IPS-NIHi11 (cell line): Measurements from ENCODE around the gene LRRC32.

Source experiments
- DNase-seq: peaks from one replicate; pipeline ENCODE4 v3.0.0; 2012; ENCODE audit warnings: mixed read lengths, low spot score

Gene LRRC32

DNA sequence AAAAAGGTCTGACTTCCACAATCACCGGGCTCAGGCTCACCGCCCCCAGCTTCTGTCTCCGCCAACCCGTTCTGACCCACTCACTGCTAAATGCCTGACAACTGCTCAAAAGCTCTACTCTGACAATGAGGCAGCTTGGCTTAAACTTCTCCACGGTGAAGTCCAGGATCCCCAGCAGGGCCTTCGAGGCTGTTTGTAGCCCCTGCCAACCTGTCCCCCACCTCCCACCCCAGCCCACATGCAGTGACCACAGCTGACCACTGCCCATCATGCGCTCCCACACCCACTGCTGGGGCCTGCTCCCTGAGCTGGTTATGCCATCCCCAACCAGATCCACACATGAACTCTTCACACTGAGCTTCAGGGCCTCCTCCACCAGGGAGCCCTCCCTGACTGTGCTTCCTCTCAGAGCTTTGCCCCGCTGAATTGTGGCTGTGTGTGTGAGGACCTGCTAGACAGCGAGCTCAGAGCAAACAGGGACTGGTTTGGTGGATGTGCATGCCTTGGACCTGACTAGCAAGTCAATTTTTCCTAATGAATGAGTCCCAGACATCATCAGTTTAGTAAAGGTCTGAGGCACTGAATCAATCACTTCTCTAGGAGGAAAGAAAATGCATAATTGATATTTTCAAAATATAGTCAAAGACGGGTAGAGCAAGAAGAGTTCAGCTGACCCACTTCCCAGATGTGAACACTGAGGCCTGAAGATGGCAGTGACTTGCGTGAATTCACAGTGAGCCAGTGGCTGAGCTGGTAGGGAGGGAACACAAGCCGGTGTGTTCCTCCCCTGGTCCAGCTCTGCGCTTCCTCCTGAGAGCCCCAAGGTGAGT is 7.7 kb downstream of the LRRC32 start:
- DNase-seq, result no peak

DNA sequence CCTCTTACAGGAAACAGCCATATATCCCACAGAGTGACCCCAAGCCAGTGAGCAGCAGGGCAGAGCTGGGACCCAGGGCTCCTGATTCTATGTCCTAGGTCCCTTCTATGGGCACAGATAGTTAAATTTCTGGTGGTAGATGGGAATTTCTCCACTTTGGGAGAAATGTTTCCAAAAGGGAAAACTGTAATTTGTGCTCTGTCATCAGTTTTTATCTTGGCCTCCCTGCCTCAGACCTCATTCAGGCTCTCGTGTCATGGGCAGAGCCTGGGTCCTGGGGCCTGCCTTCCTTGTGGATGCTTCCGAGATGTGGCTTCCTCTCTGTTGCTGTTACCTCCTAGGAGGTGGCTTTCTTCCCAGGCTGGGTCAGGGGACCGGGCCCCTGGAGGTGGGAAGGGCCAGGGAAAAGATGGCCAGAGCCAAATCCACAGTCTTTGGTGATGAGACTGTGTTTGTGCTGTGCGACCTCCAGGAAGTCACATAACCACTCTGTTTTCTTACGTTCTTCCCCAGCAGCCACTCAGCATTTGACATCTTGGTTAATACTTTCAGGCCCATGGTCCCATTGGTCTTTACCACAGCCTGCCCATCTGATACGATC is 8.6 kb downstream of the LRRC32 start:
- no peak for DNase-seq

DNA sequence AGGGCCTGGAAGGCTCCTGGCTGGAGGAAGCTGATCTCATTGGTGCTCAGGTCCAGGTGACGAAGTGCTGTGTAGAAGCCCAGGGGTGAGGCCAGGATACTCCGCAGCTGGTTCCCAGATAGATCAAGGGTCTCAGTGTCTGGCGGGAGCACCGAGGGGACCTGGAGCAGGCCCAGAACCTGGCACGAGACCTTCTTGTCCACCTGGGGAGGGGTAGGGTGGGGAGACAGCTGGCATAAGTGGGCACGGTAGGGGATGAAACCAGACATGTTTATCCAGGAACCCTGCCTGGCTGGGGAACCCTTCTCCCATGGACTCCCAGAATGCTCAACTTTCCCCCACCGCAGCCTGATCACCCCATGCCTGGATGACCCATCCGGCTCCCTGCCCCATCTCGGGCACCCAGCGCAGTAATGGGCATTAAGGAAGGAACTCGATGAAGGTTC is 9.2 kb downstream of the LRRC32 start:
- no peak for DNase-seq

DNA sequence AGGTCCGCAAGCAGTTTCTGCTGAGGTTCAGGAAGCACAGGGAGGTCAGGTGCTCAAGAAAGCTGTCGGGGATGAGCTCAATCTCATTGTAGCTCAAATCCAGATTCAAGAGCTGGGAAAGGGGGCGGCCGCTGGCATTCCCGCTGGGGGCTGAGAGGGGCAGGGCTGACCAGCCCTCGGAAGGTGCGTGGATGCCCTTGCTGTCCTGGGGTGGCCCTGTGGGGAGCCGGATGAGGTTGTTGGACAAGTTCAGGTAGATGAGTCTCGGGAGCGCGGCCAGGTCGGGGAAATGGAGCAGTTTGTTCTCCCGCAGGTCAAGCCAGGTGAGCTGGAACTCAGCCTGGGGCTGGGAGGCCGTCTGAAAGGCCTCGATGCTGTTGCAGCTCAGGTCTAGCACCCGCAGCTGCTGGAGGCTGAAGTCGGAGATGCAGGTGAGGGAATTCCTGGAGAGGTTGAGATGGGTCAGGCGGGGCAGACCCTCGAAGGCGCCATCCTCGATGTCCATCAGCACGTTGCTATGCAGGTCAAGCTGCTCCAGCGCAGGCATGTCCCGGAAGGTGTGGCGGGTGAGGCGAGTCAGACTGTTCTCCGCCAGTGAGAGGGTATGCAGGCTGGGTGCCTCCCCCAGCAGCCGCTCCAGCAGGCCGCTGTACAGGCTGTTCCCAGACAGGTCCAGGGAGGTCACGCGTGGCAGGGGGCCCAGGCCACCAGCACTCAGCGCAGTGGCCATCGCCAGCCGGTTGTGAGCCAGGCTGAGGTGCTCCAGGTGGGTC is 9.8 kb downstream of the LRRC32 start:
- no peak for DNase-seq

DNA sequence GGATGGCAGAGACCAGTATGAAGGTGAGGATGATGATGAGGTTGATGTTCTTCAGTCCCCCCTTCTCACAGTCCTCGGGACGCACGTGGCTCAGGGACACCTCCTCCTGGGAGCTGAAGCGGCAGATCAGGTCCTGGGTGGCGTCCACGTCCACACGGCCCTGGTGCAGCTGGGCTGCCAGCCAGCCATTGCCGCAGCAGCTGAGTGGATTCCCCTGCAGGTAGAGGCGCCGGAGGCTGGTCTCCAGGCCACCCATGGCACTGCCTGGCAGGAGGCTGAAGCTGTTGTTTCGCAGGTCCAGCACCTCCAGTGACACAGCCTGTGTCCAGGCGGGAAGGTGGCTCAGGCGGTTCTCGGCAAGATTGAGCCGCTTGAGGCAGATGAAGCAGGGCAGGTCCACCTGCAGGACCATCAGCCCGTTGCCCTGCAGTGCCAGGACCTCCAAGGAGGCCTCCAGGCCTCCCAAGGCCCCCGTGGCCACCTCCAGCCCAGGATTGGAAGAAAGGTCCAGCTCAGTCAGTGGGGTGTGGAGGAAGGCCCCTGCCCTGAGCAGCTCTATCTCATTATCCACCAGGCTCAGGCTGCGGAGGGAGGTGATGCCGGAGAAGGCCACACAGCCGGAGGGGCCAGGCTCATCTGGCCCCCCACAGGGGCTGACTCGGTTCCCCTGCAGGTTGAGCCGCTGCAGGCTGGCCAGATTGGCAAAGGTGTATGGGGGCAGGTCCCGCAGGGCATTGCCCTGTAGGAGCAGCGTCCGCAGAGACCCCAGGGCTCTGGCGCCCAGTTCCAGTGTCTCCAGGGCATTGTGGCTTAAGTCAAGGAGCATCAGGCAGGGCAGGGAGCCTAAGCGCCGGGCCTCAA is 10.6 kb downstream of the LRRC32 start:
- no peak for DNase-seq

DNA sequence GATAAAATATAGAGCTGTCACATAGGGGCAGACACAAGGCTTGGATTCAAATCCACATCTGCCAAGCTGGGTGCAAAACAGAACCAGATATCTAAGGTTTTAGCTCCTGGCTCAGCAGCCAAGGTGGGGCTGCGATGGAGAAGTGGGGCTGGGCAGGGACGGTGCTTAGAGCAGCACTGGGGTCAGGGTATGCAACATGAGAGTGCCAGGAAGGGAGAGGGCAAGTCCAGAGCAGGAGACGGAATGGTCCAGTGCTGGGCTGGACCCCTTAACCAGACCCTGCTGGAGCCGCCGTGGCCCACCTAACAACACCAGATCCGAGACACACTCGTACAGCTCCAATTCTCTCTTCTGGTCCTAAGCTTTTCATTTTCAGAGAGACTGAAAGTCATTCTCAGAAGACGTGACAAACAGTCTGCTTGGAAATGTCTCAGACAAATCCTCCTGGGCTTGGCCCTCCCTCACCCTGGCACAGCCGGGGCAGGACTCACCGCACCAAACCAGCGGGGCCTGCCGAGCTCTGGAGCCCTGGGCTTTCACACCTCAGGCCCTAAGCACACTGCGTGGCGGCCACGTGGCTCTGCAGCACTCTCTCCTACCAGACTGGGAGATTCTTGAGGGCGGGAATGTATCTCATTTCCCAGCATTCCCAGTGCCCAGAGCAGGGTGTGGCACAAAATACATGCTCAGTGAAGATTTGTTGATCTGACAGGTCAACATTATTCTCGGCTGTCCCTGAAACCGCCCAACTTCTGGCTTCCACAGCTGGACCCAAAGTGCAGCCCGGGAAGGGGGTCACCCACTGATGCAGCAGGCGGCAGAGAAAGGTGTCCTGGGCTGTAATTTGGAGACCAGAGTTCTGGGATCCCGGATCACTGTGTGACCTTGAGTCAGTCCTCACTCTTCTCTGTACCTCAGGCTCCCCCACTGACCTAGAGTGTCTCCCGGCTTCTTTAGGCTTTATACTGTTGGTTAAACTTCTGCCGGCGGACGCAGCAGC is 11.6 kb downstream of the LRRC32 start:
- DNase-seq, result no peak

DNA sequence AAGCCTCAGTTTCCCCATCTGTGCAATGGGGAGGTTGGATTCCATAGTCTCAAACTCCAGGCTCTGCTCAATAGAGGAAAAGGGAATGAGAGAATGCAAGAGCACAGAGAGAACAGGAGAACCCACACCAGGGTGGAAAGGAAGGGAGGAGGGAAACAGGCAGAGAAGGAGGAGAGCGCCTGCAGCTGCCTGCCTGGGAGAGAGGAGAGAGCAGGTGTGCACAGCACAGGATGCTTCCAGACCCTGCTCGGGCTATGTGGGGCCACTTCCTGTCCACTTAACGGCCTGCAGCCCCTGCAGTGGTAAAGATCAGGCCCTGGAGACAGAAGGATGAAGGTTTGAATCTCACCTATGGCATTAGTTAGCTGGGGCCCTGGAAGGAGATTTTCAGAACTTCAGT is 12.3 kb downstream of the LRRC32 start:
- no peak for DNase-seq

DNA sequence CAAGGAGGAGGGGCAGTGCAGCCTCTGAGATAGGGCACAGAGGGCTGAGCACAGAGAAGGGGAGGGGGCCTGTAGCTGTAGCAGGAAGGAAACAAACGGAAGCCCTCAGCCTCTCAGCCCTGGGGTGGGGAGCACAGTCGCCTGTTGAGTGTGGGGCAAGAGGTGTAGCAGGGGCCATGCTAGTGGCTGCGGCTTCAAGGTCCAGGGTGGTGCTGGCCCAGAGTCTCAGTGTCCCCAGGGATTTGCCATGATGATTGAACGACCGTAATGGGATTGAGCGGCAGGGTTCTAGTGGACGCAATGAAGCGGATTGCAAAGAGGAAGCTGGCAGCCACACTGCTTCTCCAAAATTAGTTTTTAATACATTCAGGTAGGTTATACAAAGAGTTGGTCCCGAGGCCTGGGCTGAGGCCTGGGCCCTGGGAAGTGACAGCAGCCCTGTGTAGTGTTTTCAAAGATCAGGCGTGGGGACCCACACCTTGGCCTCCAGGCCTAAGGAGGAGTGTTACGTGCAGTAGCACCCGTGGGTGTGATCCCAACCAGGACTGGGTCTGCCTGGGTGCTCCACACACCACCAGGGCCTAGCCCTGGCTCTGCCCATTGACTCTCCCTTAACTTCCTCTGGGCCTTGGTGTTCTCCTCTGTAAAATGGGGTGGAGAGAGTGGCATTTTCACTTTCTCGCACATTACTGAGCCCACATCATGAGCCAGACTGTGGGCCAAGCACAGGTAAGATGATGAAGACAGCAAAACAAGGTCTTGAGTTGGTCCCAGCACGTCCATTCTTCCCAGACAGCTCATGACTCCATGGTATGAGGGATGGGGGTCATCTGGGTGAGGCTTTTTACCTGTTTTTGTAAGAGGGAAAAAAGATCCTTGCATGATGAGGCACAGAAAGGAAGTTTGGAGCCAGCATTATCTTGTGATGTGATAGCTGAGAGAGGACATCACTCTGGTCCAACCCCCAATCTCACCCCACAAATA is 13.1 kb downstream of the LRRC32 start:
- DNase-seq, result no peak

DNA sequence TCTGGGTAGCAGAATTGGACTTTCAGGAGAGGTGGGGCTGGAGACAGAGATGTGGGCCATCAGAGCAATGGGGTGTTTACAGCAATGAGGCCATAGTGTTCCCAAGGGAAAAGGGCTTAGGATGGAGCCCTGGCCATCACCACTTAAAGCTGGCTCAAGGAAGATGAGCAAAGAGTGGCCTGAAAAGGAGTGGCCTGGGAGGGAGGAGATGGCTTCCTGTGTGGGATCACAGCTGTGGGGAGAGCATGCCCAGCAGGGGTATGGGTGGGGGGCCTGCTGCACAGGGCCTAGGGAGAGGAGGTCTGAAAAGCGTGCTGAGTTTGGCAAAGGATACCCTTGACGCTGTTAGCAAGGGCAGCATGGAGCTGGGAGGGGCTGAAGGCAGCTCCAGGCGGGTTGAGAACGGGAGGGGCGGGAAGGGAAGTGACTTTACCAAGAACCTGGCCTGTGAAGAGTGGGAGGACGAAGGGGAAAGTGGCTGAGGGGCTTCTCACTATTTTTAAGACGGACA is 13.9 kb downstream of the LRRC32 start:
- DNase-seq, result no peak

DNA sequence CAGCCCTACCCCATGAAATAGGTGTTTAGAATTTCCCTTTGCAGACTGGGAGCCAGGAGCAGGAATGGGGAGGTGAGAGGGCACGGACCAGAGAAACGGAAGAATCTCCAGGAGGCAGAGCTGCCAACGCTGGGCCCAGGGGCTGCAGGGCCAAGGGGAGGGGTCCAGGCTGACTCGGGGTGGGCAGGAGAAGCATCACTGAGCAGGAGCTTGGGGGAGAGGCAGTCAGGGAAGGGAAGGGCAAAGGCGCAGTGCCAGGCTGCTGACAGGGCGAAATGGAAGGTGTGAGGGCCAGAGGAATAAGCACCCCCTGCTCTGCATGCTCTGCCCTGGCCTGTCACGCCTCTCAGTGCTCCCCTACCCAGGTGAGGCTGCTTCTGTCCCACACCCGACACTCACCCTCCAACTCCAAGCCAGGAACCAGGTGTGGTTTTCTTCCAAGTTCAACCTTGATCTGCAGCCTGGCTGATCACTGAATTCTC is 14.5 kb downstream of the LRRC32 start:
- no peak for DNase-seq

DNA sequence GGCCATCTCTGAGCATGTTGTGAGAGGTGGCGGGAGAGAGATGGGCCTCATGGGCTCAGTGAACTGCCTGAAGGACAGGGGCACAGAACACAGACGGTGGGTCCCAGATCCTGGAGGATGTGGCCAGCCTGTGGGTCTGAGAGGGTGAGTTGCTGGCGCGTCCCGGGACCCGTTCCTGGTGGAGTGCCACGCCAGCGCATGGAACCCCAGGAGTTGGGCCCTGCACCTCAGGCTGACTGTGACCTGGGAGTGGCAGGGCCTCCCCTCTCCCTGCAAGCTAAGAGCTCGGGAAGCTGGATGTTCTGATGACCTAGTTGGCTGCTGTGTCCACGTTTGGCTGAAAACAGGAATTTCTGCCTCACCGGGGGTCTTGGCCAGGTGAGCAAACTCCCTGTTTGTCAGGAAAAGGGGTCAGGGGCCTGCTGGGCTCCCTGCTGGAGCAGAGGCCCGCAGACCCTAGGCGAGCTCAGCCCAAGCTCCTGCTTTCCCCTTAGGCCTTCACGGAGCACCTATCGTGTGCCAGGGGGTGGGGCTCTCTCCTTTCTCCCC is 15.0 kb downstream of the LRRC32 start:
- no peak for DNase-seq

DNA sequence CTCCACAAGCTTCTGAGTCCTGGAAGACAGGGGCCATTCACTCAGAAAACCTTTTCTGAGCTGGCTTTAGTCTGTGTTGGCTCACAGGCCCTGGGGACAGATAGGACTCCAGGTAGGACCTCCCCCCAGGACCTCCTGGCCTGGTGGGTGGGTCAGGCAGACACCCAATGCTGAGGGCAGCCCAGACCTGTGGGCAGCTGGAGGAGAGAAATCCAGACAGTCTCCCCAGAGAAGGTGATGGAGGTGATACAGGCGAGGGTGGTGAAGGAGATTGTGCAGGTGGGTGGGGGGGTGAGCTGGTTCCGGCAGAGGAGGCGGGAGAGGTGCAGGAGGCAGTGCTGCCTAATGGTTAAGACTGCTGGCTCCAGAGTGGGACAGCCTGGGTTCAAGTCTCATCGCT is 15.6 kb downstream of the LRRC32 start:
- no peak for DNase-seq

DNA sequence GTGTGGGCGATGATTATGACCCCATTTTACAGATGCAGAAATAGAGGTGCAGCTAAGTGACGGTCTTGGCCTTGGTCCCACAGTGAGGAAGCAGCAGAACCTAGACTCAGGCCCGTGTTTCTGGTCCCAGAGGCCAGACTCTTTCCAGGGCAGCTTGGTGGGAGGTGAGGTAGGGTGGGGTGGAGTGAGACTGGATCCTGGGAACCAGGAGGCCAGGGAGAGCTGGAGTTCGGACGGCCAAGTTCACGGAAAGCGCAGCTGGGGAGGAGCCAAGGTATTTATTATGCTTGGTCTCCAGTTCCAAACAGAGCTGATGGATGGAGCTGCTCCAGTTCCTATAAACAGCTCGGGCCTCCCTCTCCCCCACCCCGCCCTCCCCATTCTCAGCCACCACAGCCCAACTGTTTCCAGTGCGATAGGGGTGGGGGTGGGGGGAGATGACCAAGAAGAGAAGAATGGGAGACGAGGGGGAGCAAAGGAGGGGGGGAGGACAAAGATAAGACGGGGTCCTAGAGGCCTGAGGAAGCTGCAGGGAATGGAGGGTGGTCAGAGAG is 16.2 kb downstream of the LRRC32 start:
- DNase-seq, result no peak

DNA sequence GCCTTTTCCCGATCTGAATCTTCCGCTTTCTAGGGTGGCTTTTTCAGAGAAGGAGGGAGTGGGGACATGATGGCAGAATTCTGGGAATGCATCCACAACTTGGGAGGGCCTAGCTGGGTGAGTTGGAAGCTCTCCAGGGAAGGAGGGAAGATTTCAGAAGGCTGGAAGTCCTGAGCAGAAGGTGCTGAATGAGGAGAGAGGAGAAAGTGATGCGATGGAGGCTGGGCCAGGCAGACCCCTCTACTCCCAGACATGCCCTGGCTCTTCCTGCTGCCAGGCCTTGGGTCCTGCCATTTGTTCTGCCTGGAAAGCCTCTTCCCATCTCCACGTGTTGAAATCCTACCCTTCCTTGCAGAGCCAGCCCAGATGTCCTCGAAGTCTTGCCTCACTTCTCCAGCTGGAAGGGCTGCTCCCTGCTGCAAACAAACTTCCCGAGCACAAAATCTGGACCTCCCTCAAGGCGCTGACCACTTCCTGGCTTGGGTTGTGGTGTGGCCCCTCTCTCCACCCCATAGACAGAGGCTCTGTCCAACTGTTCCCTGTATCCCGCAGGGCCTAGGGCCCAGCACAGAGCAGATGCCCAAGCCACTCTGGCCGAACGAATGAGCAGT is 16.8 kb downstream of the LRRC32 start:
- no peak for DNase-seq

DNA sequence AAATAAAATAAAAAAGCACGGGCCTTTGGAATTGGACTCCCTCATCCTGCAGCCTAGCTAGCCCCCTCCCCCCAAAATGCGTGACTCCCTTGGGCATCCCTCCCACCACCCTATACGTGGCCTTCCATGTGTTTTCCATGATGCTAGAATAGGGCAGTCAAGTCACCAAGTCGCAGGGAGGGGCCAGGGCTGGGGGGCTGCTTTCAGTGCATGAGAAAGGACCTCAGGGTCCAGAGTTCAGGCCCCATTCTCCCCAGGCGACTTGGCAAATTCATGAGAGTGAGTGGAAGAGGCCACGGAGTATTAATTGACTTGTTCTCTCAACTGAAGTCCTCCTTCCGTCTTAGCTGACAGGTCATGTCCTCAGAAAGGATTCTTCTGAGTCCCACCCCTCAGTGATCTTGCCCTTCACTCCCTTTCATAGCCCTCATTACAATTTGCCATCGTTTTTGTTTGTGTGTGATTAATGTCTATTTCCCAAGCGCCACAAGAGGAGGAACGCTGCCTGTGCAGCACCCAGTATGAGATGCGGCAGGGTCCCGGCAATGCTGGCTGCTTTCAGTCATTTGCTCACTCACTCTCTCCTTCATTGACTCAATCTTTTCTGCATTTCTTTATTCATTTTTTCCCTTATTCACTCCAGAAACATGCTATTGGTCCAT is 17.4 kb downstream of the LRRC32 start:
- DNase-seq, result no peak

DNA sequence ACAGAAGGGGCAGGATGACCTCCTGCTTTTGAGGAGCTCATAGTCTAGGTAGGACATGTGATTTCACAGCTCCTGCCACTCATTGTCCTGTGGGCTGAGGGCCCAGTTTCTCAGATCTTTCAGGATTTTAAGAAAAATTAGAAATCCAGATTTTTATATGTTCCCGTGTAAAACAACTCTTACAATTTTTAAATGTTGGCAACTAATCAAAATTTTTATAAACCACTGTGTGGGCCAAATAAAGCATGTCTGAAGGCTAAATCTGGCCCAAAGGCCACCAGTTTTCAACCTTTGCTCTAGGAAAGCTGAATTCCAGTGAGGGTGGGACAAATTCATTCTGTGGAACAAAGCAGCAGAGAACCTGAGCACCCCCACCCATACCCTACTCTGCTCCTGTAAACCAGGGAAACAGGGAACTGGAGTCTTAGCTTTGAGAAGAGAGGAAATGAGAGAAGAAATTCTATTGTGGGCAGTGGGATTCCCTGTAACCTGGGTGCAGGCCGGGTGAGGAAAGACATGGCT is 20.6 kb downstream of the LRRC32 start:
- no peak for DNase-seq

DNA sequence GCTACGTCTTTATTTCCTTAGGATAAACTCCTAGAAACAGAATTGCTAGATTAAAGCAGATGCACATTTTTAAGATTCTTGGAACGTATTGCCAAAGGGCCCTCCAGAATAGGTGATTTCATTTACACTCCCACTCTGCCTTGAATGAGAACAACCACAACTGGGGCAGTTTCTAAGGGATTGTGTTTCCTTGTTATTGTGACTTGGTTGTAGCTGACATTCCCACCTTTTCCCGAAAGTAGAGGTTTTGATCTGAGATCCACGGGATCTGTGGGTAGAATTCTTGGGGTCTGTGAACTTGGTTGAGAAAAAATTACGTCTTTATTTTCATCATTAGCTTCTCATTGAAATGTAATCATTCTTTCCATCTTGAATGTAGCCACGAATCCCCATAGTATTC is 21.5 kb downstream of the LRRC32 start:
- no peak for DNase-seq
